A673 (cell line): ENCODE data around the gene ROBO2.

Experiments used
- EZH2 ChIP-seq: fragments of 200-600 bp; sonication (generic); IDR thresholded peaks from 2 replicates; pipeline ENCODE4 v1.6.1; 2017; ENCODE audit warnings: borderline replicate concordance, low read depth, mild to moderate bottlenecking, mixed read lengths, antibody characterized with exemption, low read length; ENCODE audit not compliant: poor library complexity, severe bottlenecking
- TF ChIP-seq, protein P1 (sequence below): fragments of 300-800, 200-600 bp; sonication (generic); conservative IDR thresholded peaks from 2 replicates; pipeline ENCODE4 v1.5.1; 2017; ENCODE audit warnings: low read depth, mild to moderate bottlenecking, antibody characterized with exemption, low read length, moderate library complexity, mixed read lengths

DNA sequence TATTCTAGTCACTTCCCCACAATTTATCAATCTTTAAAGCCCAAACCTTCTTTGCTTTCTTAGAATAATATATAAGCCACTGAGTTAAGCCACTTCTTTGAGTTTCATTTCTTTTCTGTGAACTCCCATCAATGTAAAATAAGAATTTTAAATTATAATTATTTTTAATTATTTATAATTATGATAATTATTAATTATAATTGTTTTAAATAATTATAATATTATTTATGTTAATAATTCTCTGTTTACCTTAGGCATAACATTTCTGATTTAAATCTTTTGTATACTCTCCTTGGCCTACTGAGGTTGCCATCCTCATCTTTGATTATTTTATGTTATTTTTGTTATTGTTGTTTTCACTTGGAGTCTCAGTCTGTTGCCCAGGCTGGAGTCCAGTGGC, 644.2 kb downstream of the ROBO2 start:
- TF ChIP-seq, protein P1, sequence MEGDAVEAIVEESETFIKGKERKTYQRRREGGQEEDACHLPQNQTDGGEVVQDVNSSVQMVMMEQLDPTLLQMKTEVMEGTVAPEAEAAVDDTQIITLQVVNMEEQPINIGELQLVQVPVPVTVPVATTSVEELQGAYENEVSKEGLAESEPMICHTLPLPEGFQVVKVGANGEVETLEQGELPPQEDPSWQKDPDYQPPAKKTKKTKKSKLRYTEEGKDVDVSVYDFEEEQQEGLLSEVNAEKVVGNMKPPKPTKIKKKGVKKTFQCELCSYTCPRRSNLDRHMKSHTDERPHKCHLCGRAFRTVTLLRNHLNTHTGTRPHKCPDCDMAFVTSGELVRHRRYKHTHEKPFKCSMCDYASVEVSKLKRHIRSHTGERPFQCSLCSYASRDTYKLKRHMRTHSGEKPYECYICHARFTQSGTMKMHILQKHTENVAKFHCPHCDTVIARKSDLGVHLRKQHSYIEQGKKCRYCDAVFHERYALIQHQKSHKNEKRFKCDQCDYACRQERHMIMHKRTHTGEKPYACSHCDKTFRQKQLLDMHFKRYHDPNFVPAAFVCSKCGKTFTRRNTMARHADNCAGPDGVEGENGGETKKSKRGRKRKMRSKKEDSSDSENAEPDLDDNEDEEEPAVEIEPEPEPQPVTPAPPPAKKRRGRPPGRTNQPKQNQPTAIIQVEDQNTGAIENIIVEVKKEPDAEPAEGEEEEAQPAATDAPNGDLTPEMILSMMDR: no peak
- no peak for TF ChIP-seq EZH2
